Esophagus squamous epithelium (tissue), 5 donors: ENCODE measurements around the gene PRKCE. TPM values are rescaled to one million over a fixed set of nuclear protein-coding genes. Genes with fewer than 3 reads are reported as not detected.

Experiments
- DNase-seq: peaks from one replicate; lab custom pipeline; 2025; lab: John Stamatoyannopoulos, UW
- H3K27ac ChIP-seq, 4 donors: fragments of 200-600 bp; sonication (generic); one replicate each; pipeline ENCODE4 v1.5.1; 2016 to 2019; ENCODE audit warnings: mild to moderate bottlenecking in 1 of 4
- H3K27me3 ChIP-seq, 4 donors: fragments of 200-600 bp; sonication (generic); 1 replicate in 3 of 4; 2 replicates in 1 of 4; pipeline versions ENCODE4 v1.5.1 to v1.6.0; 2017 to 2021; ENCODE audit warnings: antibody characterized with exemption in 1 of 4
- H3K36me3 ChIP-seq, 3 donors: fragments of 200-600 bp; sonication (generic); one replicate each; pipeline ENCODE4 v1.5.1; 2016 to 2019
- H3K4me1 ChIP-seq, 3 donors: fragments of 200-600 bp; sonication (generic); one replicate each; pipeline ENCODE4 v1.5.1; 2017 to 2019
- H3K4me3 ChIP-seq, 4 donors: fragments of 200-600 bp; sonication (generic); 1 replicate in 3 of 4; 2 replicates in 1 of 4; pipeline ENCODE4 v1.5.1; 2016 to 2019; ENCODE audit warnings: mild to moderate bottlenecking in 2 of 4, moderate library complexity in 1 of 4
- H3K9me3 ChIP-seq, 3 donors: fragments of 200-600 bp; sonication (generic); one replicate each; pipeline ENCODE4 v1.5.1; 2016 to 2019
- POLR2A ChIP-seq, 4 donors: fragments of 450-650 bp; IDR thresholded peaks; one replicate each; pipeline ENCODE4 v1.6.1; 2017; ENCODE audit warnings: antibody characterized with exemption in 4 of 4, mild to moderate bottlenecking in 4 of 4, moderate library complexity in 3 of 4
- WGBS, 2 donors: methylation state at CpG; one replicate each; pipeline ENCODE4 v1.1.5; 2018; 5-methylcytosine and 5-hydroxymethylcytosine counted together
- intact Hi-C: fragments of 100-400 bp; cut with DNase I; formaldehyde crosslinking; loops from one replicate; pipeline ENCODE4 v1.15.0; 2022
- total RNA-seq, 4 donors: library from RNA; depleted of rRNA; stranded (reverse); fragments of >200 nt; gene quantifications; one replicate each; pipeline ENCODE4 v1.1.0, GENCODE V29; 2016
- TF ChIP-seq, protein P1 (sequence below), 6 experiments: fragments of 450-650 bp in 4 of 6; fragments of 200-600 bp in 2 of 6; sonication (generic) in 2 of 6; IDR thresholded peaks; one replicate each; pipeline ENCODE4 v1.5.1; 2016 to 2019; ENCODE audit warnings: antibody characterized with exemption in 6 of 6, mild to moderate bottlenecking in 4 of 6, moderate library complexity in 4 of 6
- donor health status: DM: yes; HTN: yes; CAD: no.

The PRKCE gene
- total RNA-seq, 4 donors from 2014 or later, result 6.5 to 13.7 (median 9.9) TPM

DNA sequence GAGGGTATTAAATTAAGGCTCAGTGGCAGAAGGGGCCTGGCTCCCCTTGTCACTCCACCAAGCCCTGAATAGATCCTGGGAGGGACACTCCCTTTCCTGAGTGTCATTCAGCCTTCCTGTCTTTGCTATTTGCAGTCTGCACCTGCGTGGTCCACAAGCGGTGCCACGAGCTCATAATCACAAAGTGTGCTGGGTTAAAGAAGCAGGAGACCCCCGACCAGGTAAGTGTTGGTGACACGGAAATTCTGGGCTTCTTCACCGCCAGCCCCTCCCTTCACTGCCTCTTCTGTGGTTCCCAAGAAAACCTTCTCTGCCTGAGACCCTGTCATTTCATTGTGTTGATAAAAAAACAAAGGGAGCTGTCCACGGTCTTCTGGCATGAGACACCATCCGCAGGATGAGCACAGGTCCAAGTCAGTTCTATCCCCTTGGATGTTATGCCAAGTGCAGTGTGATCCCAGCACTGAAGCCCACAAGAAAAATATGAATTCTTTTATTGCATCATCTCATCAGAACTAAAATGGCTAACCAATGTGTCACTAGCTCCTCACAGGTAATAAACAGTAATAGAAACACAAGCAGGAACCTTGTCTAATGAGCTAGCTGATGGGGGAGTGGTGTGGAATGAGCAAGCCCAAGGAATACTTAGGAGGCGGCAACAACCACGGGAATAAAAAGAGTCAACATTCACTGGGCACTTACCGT lies 328.8 kb downstream of the PRKCE start:
- Histone ChIP-seq H3K4me3 (no peak overlapping the region), H3K27ac (no peak overlapping the region), H3K36me3 (peaks cover 0 to 49% (median 0%) of the 10 kb centered on the region in 3 donors), H3K9me3 (no peaks in the 10 kb centered on the region), H3K27me3 (no peaks in the 10 kb centered on the region), H3K4me1 (peaks cover 0 to 7% (median 0%) of the 10 kb centered on the region in 3 donors)
- WGBS, 2 donors, result 72 to 79% methylated on average over 8 to 11 of the region's 11 CpGs
- TF ChIP-seq, protein P1, sequence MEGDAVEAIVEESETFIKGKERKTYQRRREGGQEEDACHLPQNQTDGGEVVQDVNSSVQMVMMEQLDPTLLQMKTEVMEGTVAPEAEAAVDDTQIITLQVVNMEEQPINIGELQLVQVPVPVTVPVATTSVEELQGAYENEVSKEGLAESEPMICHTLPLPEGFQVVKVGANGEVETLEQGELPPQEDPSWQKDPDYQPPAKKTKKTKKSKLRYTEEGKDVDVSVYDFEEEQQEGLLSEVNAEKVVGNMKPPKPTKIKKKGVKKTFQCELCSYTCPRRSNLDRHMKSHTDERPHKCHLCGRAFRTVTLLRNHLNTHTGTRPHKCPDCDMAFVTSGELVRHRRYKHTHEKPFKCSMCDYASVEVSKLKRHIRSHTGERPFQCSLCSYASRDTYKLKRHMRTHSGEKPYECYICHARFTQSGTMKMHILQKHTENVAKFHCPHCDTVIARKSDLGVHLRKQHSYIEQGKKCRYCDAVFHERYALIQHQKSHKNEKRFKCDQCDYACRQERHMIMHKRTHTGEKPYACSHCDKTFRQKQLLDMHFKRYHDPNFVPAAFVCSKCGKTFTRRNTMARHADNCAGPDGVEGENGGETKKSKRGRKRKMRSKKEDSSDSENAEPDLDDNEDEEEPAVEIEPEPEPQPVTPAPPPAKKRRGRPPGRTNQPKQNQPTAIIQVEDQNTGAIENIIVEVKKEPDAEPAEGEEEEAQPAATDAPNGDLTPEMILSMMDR (IDR thresholded peaks at IDR 0.05), result no peak
- TF ChIP-seq POLR2A (IDR thresholded peaks at IDR 0.05), result no peak
- no peak for DNase-seq
- intact Hi-C loops, result no loop called here

DNA sequence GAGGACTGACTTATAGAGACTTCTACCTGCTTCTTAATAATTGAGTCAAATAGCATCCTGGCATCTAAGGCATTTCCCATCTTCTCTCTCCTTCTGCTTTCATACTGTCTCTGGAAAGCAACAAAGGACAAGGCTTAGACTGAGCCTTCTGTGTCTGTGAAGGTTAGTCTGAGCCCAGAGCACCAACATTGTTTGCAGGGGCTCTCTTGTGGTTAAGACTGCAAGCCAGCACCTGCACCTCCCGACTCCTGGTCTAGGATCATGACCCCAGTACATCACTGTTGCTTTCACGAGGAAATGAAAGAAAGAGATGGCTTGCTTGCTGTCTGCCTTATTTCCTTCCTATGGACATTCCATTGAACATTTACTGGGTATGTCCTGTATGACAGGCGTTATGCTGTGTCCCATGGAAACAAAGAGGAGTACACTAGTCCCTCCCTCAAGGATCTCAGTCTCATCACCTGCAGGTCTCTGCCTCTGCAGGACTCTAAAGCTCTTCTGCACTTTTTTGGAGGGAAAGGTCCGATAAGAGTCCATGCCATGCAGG lies 330.0 kb downstream of the PRKCE start:
- TF ChIP-seq POLR2A (IDR thresholded peaks at IDR 0.05), result no peak
- TF ChIP-seq, protein P1 (IDR thresholded peaks at IDR 0.05), result no peak
- H3K27ac ChIP-seq, result no peak overlapping the region
- intact Hi-C loops, result no loop called here
- H3K27me3 ChIP-seq, result no peaks in the 10 kb centered on the region
- WGBS, 2 donors, result 67 to 85% methylated on average over 4 of the region's 4 CpGs
- peaks cover 0 to 49% (median 0%) of the 10 kb centered on the region in 3 donors for H3K36me3 ChIP-seq
- no peak overlapping the region for H3K4me3 ChIP-seq
- peaks cover 0 to 7% (median 0%) of the 10 kb centered on the region in 3 donors for H3K4me1 ChIP-seq
- no peaks in the 10 kb centered on the region for H3K9me3 ChIP-seq
- no peak for DNase-seq

DNA sequence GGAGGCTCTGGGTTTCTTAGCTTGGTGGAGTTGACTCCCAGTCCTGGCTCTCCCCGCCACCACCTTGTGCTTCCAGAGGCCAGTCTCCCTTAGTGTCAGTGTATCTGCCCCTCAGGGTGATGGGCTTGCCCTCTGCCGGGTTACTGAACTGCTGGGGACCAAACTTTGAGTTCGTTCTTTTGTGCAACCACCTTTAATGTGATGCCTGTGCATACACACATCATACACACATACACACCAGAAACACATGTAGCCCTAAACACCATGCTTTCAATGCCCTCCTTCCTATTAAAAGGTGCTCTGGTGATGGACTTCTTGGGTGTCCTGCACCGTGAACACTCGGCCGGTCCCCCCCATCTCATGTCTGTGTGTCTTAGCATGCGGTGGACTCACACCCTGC lies 330.6 kb downstream of the PRKCE start:
- H3K4me3 ChIP-seq, result no peak overlapping the region
- no peaks in the 10 kb centered on the region for H3K27me3 ChIP-seq
- intact Hi-C loops, result no loop called here
- peaks cover 0 to 49% (median 0%) of the 10 kb centered on the region in 3 donors for H3K36me3 ChIP-seq
- no peak for DNase-seq
- no peak overlapping the region for H3K27ac ChIP-seq
- 94% methylated on average over 6 to 7 of the region's 7 CpGs for WGBS, 2 donors
- no peak for TF ChIP-seq POLR2A (IDR thresholded peaks at IDR 0.05)
- TF ChIP-seq, protein P1 (IDR thresholded peaks at IDR 0.05), result no peak
- H3K4me1 ChIP-seq, result peaks cover 0 to 7% (median 0%) of the 10 kb centered on the region in 3 donors
- H3K9me3 ChIP-seq, result no peaks in the 10 kb centered on the region

DNA sequence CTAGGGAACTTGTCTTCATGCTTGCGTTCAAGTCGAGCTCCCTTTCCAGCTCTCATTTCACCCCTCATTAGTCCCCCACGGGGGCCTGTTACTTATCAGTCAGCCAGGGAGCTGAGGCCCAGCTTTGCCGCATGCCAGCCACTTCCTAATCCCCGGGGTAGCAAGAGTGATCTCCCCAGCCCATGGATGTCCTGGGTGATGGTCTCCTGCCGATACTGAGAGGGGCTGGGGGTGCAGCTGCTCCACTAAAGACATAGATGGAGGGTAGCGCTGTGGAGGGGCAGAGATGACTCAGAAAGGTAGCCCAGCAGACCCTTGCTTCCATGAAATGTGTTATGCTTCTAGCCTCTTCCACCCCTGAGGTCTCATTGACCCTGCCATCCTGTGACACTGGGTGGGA lies 331.7 kb downstream of the PRKCE start:
- DNase-seq, result no peak
- TF ChIP-seq POLR2A (IDR thresholded peaks at IDR 0.05), result no peak
- TF ChIP-seq, protein P1 (IDR thresholded peaks at IDR 0.05), result no peak
- Histone ChIP-seq H3K27ac (no peak overlapping the region), H3K9me3 (no peaks in the 10 kb centered on the region), H3K4me1 (peaks cover 0 to 7% (median 0%) of the 10 kb centered on the region in 3 donors), H3K36me3 (peaks cover 0 to 54% (median 0%) of the 10 kb centered on the region in 3 donors), H3K4me3 (no peak overlapping the region), H3K27me3 (no peaks in the 10 kb centered on the region)
- WGBS, 2 donors, result 90 to 91% methylated on average over 7 of the region's 7 CpGs
- intact Hi-C loops, result no loop called here

DNA sequence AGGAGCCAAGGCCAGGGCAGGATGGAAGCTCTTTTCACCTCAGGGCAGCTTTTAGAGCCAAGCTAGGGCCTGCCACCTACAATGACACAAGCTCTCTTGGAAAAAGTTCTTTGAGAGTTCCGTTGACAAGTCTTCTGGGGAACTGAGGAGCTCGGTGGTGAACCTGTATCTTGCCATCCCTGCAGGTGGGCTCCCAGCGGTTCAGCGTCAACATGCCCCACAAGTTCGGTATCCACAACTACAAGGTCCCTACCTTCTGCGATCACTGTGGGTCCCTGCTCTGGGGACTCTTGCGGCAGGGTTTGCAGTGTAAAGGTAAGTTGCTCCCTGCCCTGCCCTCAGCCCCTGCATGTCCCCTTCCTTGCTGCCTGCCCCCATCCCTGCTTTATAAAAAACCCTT lies 332.9 kb downstream of the PRKCE start:
- peaks cover 0 to 11% (median 0%) of the 10 kb centered on the region in 3 donors for H3K4me1 ChIP-seq
- H3K9me3 ChIP-seq, result no peaks in the 10 kb centered on the region
- H3K27me3 ChIP-seq, result no peaks in the 10 kb centered on the region
- intact Hi-C loops, result no loop called here
- DNase-seq, result no peak
- H3K4me3 ChIP-seq, result no peak overlapping the region
- H3K36me3 ChIP-seq, result peaks cover 0 to 52% (median 0%) of the 10 kb centered on the region in 3 donors
- no peak for TF ChIP-seq POLR2A (IDR thresholded peaks at IDR 0.05)
- TF ChIP-seq, protein P1 (IDR thresholded peaks at IDR 0.05), result no peak
- no peak overlapping the region for H3K27ac ChIP-seq
- WGBS, 2 donors, result 84 to 97% methylated on average over 5 to 7 of the region's 7 CpGs
